Keratinocyte (primary cell): ENCODE data around the gene POMC. TPM values are rescaled to one million over a fixed set of nuclear protein-coding genes. Genes with fewer than 3 reads are reported as not detected.
"Not testable (repeated sequence)": the region's sequence is repeated elsewhere in the genome, so short reads cannot be mapped to it uniquely, and the experiment has no call there.

ENCODE experiments used
- DNase-seq: peaks from one replicate; pipeline ENCODE4 v3.0.0-alpha.2; 2011; ENCODE audit warnings: low read depth, missing footprints, low spot score
- FAIRE-seq: peaks from 2 replicates; lab custom pipeline; 2011; peaks lifted over from hg19 to GRCh38; lab: Jason Lieb, UNC
- H2AFZ ChIP-seq: 2 replicates; pipeline ENCODE4 v1.6.0; 2012; ENCODE audit warnings: low read length, control low read depth, inconsistent platforms; ENCODE audit not compliant: control insufficient read depth
- H3K27ac ChIP-seq: 2 replicates; pipeline ENCODE4 v1.5.1; 2011; ENCODE audit warnings: low read length; ENCODE audit not compliant: control insufficient read depth, insufficient read depth
- H3K27me3 ChIP-seq: 3 replicates; pipeline ENCODE4 v1.6.0; 2011; ENCODE audit warnings: low read length; ENCODE audit not compliant: control insufficient read depth, insufficient read depth; ENCODE audit errors: extremely low read depth
- H3K36me3 ChIP-seq, 2 experiments: 2 replicates in 1 of 2; 3 replicates in 1 of 2; pipeline ENCODE4 v1.5.1; 2011; ENCODE audit warnings: low read length in 2 of 2, mild to moderate bottlenecking in 1 of 2; ENCODE audit not compliant: control insufficient read depth in 2 of 2, insufficient read depth in 2 of 2; ENCODE audit errors: extremely low read depth in 1 of 2
- H3K4me1 ChIP-seq: 3 replicates; pipeline ENCODE4 v1.5.1; 2011; ENCODE audit warnings: low read length; ENCODE audit not compliant: control insufficient read depth, insufficient read depth; ENCODE audit errors: extremely low read depth
- H3K4me2 ChIP-seq: 3 replicates; pipeline ENCODE4 v1.6.0; 2011; ENCODE audit warnings: low read depth, low read length; ENCODE audit not compliant: control insufficient read depth, insufficient read depth; ENCODE audit errors: extremely low read depth
- H3K4me3 ChIP-seq, 3 experiments: fragments of 200-600 bp in 1 of 3; sonication (generic) in 1 of 3; 2 replicates in 2 of 3; 3 replicates in 1 of 3; pipeline ENCODE4 v1.5.1; 2011 to 2016; ENCODE audit warnings: low read length in 3 of 3, mild to moderate bottlenecking in 3 of 3, control low read depth in 2 of 3, inconsistent platforms in 1 of 3, low read depth in 1 of 3, mixed read lengths in 1 of 3, mixed run types in 1 of 3, moderate library complexity in 1 of 3; ENCODE audit not compliant: control insufficient read depth in 2 of 3, insufficient read depth in 2 of 3; ENCODE audit errors: extremely low read depth in 1 of 3
- H3K79me2 ChIP-seq: 2 replicates; pipeline ENCODE4 v1.6.0; 2012; ENCODE audit warnings: low read length; ENCODE audit not compliant: control insufficient read depth, insufficient read depth
- H3K9ac ChIP-seq: 3 replicates; pipeline ENCODE4 v1.6.0; 2011; ENCODE audit warnings: low read length; ENCODE audit not compliant: control insufficient read depth, insufficient read depth; ENCODE audit errors: extremely low read depth
- H3K9me1 ChIP-seq: 3 replicates; pipeline ENCODE4 v1.6.0; 2011; ENCODE audit warnings: low read length; ENCODE audit not compliant: control insufficient read depth, insufficient read depth; ENCODE audit errors: extremely low read depth
- H3K9me3 ChIP-seq: 2 replicates; pipeline ENCODE4 v1.5.1; 2012; ENCODE audit warnings: low read depth, low read length; ENCODE audit not compliant: control insufficient read depth
- H4K20me1 ChIP-seq: 3 replicates; pipeline ENCODE4 v1.6.0; 2011; ENCODE audit warnings: low read length; ENCODE audit not compliant: control insufficient read depth, insufficient read depth; ENCODE audit errors: extremely low read depth
- EZH2 ChIP-seq: IDR thresholded peaks from one replicate; pipeline ENCODE4 v1.6.1; 2012; ENCODE audit warnings: inconsistent platforms, mild to moderate bottlenecking, low read length, moderate library complexity
- dilution Hi-C: fragments of 300-500 bp; cut with MboI; formaldehyde crosslinking; loops from one replicate; pipeline ENCODE4 v1.7.0; 2020; ENCODE audit warnings: low sequenced_read_pairs; ENCODE audit not compliant: extremely low pct_ligation_motif_present
- polyA plus RNA-seq, 5 experiments: library from polyadenylated mRNA; depleted of rRNA in 3 of 5; stranded (reverse) in 3 of 5; stranded (forward) in 1 of 5; unstranded in 1 of 5; fragments of >200 nt; gene quantifications; 1 replicate in 1 of 5; 2 replicates in 3 of 5; 3 replicates in 1 of 5; pipeline versions ENCODE4 v1.2.1 to v1.2.3, GENCODE V29; 2011 to 2012; ENCODE audit warnings: missing spikeins in 2 of 5, low read depth in 1 of 5, low replicate concordance in 1 of 5
- TF ChIP-seq, protein P1 (sequence below), 3 experiments: IDR thresholded peaks in 1 of 3; conservative IDR thresholded peaks in 1 of 3; optimal IDR thresholded peaks in 1 of 3; 2 replicates in 2 of 3; 3 replicates in 1 of 3; pipeline versions ENCODE3 to v1.5.1; 2011; ENCODE audit warnings: low read length in 3 of 3, mild to moderate bottlenecking in 3 of 3, moderate library complexity in 2 of 3, control low read depth in 1 of 3, inconsistent platforms in 1 of 3; ENCODE audit not compliant: insufficient read depth in 2 of 3; ENCODE audit errors: extremely low read depth in 1 of 3

Gene POMC
- polyA plus RNA-seq, 1 donor (not counting 4 experiments of a cell fraction or from before 2014, with no cell fraction given), result not detected

DNA sequence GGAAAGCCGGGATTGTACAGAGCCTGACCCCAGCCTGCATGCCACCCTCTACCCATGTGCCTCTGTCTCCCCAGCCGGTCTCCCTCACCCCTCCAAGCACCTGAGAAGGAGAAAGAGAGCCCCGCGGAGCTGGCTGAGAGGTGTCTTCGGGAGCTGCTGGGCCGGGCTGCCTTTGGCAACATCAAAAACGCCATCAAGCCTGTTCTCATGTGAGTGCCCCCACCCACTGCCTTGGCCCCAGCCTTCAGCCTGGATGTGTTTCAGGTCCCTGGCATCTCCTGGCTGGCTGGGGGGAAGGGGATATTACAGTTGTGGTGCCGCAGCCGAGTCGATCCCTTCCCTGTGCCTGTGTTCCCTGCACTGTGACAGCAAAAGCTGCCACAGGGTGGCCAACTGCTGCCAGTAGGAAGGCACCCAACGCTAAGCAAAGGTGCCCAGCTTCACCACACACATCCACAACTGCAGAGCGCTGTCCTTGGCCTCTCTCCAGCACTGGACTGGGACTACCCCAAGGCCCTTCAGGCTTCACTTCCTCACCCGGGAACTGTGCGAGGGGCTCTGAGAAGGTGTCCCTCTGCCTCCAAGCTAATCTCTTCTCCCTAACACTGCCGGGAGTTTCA, 38.4 kb downstream of the POMC start:
- H2AFZ ChIP-seq, result no peak overlapping the region

DNA sequence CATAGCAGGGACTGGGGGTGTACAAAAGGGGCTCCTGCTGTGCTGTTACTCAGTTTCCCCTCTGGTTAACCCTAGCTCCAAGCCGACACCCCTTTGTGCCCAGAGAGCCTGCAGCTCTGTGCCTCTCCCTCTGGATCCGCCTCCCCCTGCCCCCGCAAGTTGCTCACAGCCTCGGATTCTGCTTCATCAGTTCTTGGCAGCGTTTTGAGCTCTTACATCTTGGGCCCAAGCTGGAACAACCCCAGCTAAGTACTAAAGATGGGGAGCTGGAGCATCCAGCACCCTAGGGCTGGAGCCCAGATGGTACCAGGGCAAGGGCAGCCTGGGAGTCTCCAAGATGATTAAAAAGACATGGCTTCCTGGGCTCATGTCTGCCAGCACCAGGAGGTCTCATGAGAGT, 40.7 kb downstream of the POMC start:
- Histone ChIP-seq H3K4me1 (peaks cover 3% of the 10 kb centered on the region), H3K4me2 (no peak overlapping the region), H3K9me3 (no peaks in the 10 kb centered on the region), H4K20me1 (no peaks in the 10 kb centered on the region), H3K9ac (no peak overlapping the region), H2AFZ (no peak overlapping the region), H3K27me3 (peaks cover 28% of the 10 kb centered on the region), H3K4me3 (no peak overlapping the region), H3K9me1 (no peaks in the 10 kb centered on the region), H3K36me3 (no peaks in the 10 kb centered on the region), H3K27ac (no peak overlapping the region), H3K79me2 (no peaks in the 10 kb centered on the region)
- no peak for DNase-seq
- no peak for FAIRE-seq
- TF ChIP-seq EZH2, result no peak
- TF ChIP-seq, protein P1, sequence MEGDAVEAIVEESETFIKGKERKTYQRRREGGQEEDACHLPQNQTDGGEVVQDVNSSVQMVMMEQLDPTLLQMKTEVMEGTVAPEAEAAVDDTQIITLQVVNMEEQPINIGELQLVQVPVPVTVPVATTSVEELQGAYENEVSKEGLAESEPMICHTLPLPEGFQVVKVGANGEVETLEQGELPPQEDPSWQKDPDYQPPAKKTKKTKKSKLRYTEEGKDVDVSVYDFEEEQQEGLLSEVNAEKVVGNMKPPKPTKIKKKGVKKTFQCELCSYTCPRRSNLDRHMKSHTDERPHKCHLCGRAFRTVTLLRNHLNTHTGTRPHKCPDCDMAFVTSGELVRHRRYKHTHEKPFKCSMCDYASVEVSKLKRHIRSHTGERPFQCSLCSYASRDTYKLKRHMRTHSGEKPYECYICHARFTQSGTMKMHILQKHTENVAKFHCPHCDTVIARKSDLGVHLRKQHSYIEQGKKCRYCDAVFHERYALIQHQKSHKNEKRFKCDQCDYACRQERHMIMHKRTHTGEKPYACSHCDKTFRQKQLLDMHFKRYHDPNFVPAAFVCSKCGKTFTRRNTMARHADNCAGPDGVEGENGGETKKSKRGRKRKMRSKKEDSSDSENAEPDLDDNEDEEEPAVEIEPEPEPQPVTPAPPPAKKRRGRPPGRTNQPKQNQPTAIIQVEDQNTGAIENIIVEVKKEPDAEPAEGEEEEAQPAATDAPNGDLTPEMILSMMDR (optimal IDR thresholded peaks at IDR 0.05 in 1 of 3, IDR thresholded peaks at IDR 0.05 in 1 of 3, conservative IDR thresholded peaks at IDR 0.05 in 1 of 3; ENCODE audit: extremely low read depth in 1 of 3, insufficient read depth in 2 of 3, low read length in 3 of 3), result no peak
- dilution Hi-C loops, result no loop called here

More for the DNA sequence above, 38.4 kb downstream of the POMC start:
- no peak overlapping the region for H3K9ac ChIP-seq
- no peak for TF ChIP-seq EZH2
- TF ChIP-seq, protein P1 (optimal IDR thresholded peaks at IDR 0.05 in 1 of 3, IDR thresholded peaks at IDR 0.05 in 1 of 3, conservative IDR thresholded peaks at IDR 0.05 in 1 of 3; ENCODE audit: extremely low read depth in 1 of 3, insufficient read depth in 2 of 3, low read length in 3 of 3), result peak in 2 of 3 experiments; percentile 6 to 15
- dilution Hi-C loops, result no loop called here
- H3K79me2 ChIP-seq, result no peaks in the 10 kb centered on the region
- no peaks in the 10 kb centered on the region for H3K9me1 ChIP-seq
- no peak overlapping the region for H3K4me2 ChIP-seq
- no peak overlapping the region for H3K27ac ChIP-seq
- DNase-seq (no peak), FAIRE-seq (no peak)
- peaks cover 43% of the 10 kb centered on the region for H3K27me3 ChIP-seq
- peaks cover 3% of the 10 kb centered on the region for H3K4me1 ChIP-seq
- H3K36me3 ChIP-seq, result no peaks in the 10 kb centered on the region
- no peaks in the 10 kb centered on the region for H4K20me1 ChIP-seq
- no peaks in the 10 kb centered on the region for H3K9me3 ChIP-seq
- H3K4me3 ChIP-seq, result no peak overlapping the region

DNA sequence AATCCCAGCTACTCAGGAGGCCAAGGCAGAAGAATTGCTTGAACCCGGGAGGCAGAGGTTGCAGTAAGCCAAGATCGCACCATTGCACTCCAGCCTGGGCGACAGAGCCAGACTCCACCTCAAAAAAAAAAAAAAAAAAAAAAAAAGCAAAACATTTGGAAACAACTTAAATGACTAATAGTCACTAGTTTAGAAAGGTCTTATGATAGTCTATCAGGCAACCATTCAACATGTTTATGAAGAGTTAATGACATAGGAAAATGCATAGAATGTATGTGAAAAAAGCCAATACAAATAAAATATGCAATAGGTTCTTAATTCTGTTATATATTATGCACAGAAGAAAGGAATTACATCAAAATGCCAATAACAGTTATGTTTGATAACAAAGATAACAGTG, 41.3 kb downstream of the POMC start:
- H3K4me2 ChIP-seq, H3K36me3 ChIP-seq, H3K4me3 ChIP-seq, H3K9me3 ChIP-seq, dilution Hi-C loops, FAIRE-seq, H4K20me1 ChIP-seq, H2AFZ ChIP-seq, H3K4me1 ChIP-seq, H3K9me1 ChIP-seq, H3K27ac ChIP-seq, H3K9ac ChIP-seq, H3K79me2 ChIP-seq, DNase-seq: not testable (repeated sequence)
- H3K27me3 ChIP-seq, result peaks cover 23% of the 10 kb centered on the region
